Ascending aorta (tissue), 2 donors: ENCODE data around the gene LIPM. TPM values are rescaled to one million over a fixed set of nuclear protein-coding genes. Genes with fewer than 3 reads are reported as not detected.

Experiments
- DNase-seq, 2 donors: peaks; one replicate each; pipeline ENCODE4 v3.0.0-alpha.2; 2019; ENCODE audit warnings: low spot score in 2 of 2
- H3K27ac ChIP-seq, 2 donors: fragments of 200-600 bp; sonication (generic); one replicate each; pipeline ENCODE4 v1.5.1; 2016 to 2017; ENCODE audit warnings: mild to moderate bottlenecking in 1 of 2
- H3K27me3 ChIP-seq: fragments of 200-600 bp; sonication (generic); one replicate; pipeline ENCODE4 v1.5.1; 2017
- H3K36me3 ChIP-seq, 2 donors: fragments of 200-600 bp; sonication (generic); one replicate each; pipeline ENCODE4 v1.5.1; 2016
- H3K4me1 ChIP-seq, 2 donors: fragments of 200-600 bp; sonication (generic); one replicate each; pipeline ENCODE4 v1.5.1; 2016 to 2017; ENCODE audit warnings: mild to moderate bottlenecking in 1 of 2
- H3K4me3 ChIP-seq, 2 donors: fragments of 200-600 bp; sonication (generic); one replicate each; pipeline ENCODE4 v1.5.1; 2016 to 2017; ENCODE audit warnings: mild to moderate bottlenecking in 1 of 2
- H3K9me3 ChIP-seq, 2 donors: fragments of 200-600 bp; sonication (generic); one replicate each; pipeline ENCODE4 v1.5.1; 2016
- intact Hi-C: fragments of 100-400 bp; cut with DNase I; formaldehyde crosslinking; loops from one replicate; pipeline ENCODE4 v1.15.1; 2023
- total RNA-seq: library from RNA; depleted of rRNA; stranded (reverse); fragments of >200 nt; gene quantifications from one replicate; pipeline ENCODE4 v1.1.0, GENCODE V29; 2016
- TF ChIP-seq, protein P1 (sequence below), 3 experiments: fragments of 200-600 bp in 2 of 3; fragments of 450-650 bp in 1 of 3; sonication (generic) in 2 of 3; IDR thresholded peaks; one replicate each; pipeline ENCODE4 v1.5.1; 2016 to 2019; ENCODE audit warnings: antibody characterized with exemption in 3 of 3, mild to moderate bottlenecking in 1 of 3, moderate library complexity in 1 of 3

The LIPM gene
- total RNA-seq, 1 donor from 2014 or later: not detected

- no peaks in the 10 kb centered on the region for H3K9me3 ChIP-seq
- H3K27ac ChIP-seq: no peak overlapping the region
- no peak for DNase-seq
- H3K4me1 ChIP-seq: no peaks in the 10 kb centered on the region
- no peaks in the 10 kb centered on the region for H3K36me3 ChIP-seq
- no peak overlapping the region for H3K4me3 ChIP-seq
- intact Hi-C loops: no loop called here
- TF ChIP-seq, protein P1, sequence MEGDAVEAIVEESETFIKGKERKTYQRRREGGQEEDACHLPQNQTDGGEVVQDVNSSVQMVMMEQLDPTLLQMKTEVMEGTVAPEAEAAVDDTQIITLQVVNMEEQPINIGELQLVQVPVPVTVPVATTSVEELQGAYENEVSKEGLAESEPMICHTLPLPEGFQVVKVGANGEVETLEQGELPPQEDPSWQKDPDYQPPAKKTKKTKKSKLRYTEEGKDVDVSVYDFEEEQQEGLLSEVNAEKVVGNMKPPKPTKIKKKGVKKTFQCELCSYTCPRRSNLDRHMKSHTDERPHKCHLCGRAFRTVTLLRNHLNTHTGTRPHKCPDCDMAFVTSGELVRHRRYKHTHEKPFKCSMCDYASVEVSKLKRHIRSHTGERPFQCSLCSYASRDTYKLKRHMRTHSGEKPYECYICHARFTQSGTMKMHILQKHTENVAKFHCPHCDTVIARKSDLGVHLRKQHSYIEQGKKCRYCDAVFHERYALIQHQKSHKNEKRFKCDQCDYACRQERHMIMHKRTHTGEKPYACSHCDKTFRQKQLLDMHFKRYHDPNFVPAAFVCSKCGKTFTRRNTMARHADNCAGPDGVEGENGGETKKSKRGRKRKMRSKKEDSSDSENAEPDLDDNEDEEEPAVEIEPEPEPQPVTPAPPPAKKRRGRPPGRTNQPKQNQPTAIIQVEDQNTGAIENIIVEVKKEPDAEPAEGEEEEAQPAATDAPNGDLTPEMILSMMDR (IDR thresholded peaks at IDR 0.05): peak in 2 of 3 experiments; percentile 33 to 55
- H3K27me3 ChIP-seq: no peaks in the 10 kb centered on the region
Observed at GRCh38 chr10:88810196-88810961, 7.8 kb downstream of the LIPM start.

- Histone ChIP-seq H3K27me3 (no peaks in the 10 kb centered on the region), H3K9me3 (no peaks in the 10 kb centered on the region), H3K4me3 (no peak overlapping the region), H3K4me1 (no peaks in the 10 kb centered on the region), H3K27ac (no peak overlapping the region), H3K36me3 (no peaks in the 10 kb centered on the region)
- intact Hi-C loops: no loop called here
- DNase-seq: no peak
- TF ChIP-seq, protein P1 (IDR thresholded peaks at IDR 0.05): no peak
Observed at GRCh38 chr10:88813200-88813599, 10.7 kb downstream of the LIPM start.

GRCh38 chr10:88819290-88819689 is 16.8 kb downstream of the LIPM start:
- Histone ChIP-seq H3K4me3 (no peak overlapping the region), H3K27ac (no peak overlapping the region), H3K36me3 (no peaks in the 10 kb centered on the region), H3K9me3 (no peaks in the 10 kb centered on the region), H3K4me1 (no peaks in the 10 kb centered on the region), H3K27me3 (no peaks in the 10 kb centered on the region)
- TF ChIP-seq, protein P1 (IDR thresholded peaks at IDR 0.05): no peak
- no peak for DNase-seq
- intact Hi-C loops: no loop called here

DNA sequence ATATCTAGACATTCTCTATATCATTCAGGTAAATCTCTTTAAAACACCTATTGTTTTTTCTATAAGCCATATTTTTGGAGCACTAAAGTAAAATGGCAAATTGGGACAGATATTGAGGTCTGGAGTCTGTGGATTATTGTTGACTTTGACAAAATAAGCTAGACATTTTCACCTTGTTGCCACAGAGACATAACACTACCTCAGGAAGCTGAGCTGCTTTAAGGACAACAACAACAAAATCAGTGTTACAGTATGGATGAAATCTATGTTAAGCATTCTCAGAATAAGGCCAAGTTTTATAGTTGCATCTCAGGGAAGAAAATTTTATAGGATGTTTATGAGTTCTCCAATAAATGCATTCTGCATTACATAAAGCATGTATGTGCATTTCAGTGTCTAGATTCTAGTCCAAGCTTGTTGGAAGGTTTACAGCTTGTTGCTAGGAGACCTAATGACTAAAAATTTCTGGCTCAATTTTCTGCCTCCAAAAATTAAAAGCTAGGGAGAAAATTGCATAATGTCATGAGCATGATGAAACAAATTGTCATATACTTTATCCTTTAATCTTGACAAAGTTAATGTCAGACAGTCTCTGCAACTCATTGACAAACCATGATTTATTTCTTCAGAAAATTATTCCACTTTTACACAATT is 18.3 kb downstream of the LIPM start:
- intact Hi-C loops: no loop called here
- TF ChIP-seq, protein P1 (IDR thresholded peaks at IDR 0.05): no peak
- H3K4me1 ChIP-seq: no peaks in the 10 kb centered on the region
- no peak overlapping the region for H3K27ac ChIP-seq
- H3K4me3 ChIP-seq: no peak overlapping the region
- H3K9me3 ChIP-seq: no peaks in the 10 kb centered on the region
- H3K36me3 ChIP-seq: no peaks in the 10 kb centered on the region
- DNase-seq: no peak
- H3K27me3 ChIP-seq: no peaks in the 10 kb centered on the region

- no peaks in the 10 kb centered on the region for H3K27me3 ChIP-seq
- H3K4me1 ChIP-seq: no peaks in the 10 kb centered on the region
- TF ChIP-seq, protein P1 (IDR thresholded peaks at IDR 0.05): no peak
- H3K36me3 ChIP-seq: no peaks in the 10 kb centered on the region
- no peaks in the 10 kb centered on the region for H3K9me3 ChIP-seq
- DNase-seq: no peak
- H3K4me3 ChIP-seq: no peak overlapping the region
- no peak overlapping the region for H3K27ac ChIP-seq
- intact Hi-C loops: no loop called here
Observed at GRCh38 chr10:88826388-88826787, 23.9 kb downstream of the LIPM start.
